Activated CD4-positive, CD25-positive, alpha-beta regulatory T cell treated with anti-CD3 and anti-CD28 coated beads, Interleukin-2, amount 50 U/mL, for 16 hours (primary cell): ENCODE data around the gene ASGR2.
"Not testable (repeated sequence)": the region's sequence is repeated elsewhere in the genome, so short reads cannot be mapped to it uniquely, and the experiment has no call there.

Experiments
- DNase-seq: peaks from one replicate; pipeline ENCODE4 v3.0.0-alpha.2; 2020; ENCODE audit warnings: low read depth, low spot score

The ASGR2 gene

DNA sequence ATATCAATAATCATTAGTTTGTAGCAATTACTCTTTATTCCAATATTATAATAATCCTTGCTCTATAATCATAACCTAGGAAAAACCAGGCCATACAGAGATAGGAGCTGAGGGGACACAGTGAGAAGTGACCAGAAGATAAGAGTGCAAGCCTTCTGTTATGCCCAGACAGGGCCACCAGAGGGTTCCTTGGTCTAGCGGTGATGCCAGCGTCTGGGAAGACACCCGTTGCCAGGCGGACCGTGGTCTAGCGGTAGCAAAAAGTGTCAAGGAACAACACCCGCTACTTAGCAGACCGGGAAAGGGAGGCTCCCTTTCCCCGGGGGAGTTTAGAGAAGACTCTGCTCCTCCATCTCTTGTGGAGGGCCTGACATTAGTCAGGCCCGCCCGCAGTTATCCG, 11.8 kb upstream of the ASGR2 start:
- not testable (repeated sequence) for DNase-seq

DNA sequence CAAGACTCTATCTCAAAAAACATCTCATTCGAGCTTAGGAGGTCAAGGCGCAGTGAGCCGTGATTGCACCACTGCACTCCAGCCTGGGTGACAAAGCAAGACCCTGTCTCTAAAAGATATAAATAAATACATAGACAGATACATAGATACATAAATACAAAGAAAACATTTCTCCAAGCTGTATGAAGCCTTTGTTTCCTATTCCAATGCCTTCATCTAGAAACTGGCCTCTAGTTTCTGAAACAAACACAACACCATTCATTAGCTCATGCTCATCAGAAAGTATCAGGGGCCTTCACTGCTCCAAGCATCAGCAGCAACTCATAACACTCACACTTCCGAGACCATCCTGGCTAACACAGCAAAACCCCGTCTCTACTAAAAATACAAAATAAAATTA, 10.3 kb upstream of the ASGR2 start:
- no peak for DNase-seq

DNA sequence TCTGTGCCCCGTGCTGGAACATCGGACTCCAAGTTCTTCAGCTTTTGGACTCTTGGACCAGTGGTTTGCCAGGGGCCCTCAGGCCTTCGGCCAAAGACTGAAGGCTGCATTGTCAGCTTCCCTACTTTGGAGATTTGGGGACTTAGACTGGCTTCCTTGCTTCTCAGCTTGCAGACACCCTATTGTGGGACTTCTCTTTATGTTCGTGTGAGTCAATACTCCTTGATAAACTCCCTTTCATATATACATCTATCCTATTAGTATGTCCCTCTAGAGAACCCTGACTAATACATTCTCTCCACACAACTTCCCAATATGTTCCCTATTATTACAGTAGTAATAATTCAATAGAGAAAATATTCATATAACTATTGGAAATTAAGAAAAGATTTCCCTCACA, 9.2 kb upstream of the ASGR2 start:
- no peak for DNase-seq

DNA sequence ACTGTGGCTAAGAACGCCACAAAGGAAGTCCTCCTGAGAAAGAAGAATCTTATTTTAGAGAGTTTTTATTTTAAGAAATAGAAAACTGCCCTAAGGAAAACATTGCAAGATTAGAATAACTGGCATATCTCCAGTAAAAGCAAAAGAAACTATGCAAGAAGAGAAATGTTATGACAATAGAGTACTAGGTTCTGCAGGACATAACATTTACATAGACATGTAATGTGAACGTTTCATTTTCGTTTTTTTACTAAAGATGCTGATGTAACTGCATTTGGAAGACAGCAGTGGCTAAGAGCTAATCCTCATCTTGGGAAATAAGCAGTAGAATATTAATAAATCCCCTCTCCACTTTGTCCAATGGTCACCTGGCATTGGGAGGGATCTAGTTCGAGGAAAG, 7.8 kb upstream of the ASGR2 start:
- no peak for DNase-seq

DNA sequence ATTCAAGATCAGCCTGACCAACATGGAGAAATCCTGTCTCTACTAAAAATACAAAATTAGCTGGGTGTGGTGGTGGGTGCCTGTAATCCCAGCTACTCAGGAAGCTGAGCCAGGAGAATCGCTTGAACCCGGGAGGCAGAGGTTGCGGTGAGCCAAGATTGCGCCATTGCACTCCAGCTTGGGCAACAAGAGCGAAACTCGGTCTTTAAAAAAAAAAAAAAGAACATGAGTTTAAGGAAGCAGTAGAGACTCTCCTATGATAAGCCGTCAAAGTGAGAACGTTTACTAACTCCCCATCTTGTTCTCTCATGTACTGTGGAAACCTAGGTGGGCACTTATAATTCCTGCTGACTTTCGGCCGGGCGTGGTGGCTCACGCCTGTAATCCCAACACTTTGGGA, 6.0 kb upstream of the ASGR2 start:
- not testable (repeated sequence) for DNase-seq

DNA sequence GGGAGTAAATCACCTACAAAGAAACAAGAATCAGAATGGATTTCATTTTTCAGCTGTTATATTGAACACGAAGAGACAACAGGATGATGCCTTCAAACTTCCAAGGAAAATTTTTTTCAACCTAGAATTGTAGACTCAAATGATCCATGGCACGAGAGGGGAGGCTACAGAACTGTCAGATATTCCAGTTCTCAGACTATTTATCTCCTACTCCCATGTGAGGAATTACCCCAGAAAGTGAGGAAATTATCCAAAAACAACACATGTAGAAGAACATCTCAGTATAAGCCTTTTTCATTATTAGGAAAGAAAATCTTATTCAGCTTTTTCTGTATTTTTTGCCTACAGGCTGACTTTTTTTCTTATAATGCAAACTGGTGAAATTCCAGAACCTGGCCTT, 5.5 kb upstream of the ASGR2 start:
- DNase-seq = no peak

DNA sequence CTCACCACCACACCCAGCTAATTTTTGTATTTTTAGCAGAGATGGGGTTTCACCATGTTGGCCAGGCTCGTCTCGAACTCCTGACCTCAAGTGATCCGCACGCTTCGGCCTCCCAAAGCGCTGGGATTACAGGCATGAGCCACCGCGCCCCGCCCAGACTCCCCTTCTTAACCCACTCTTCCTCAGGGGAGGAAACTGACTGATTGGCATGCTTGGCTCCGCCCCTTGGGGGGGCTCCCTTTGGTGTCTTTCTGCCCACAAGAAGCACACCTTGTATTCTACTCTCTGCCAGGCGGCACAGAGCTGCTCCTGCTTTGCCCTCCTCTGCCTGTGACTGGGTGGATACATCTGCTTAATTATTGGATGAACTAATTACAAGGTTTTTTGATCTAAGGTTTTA, 4.7 kb upstream of the ASGR2 start:
- DNase-seq = no peak

DNA sequence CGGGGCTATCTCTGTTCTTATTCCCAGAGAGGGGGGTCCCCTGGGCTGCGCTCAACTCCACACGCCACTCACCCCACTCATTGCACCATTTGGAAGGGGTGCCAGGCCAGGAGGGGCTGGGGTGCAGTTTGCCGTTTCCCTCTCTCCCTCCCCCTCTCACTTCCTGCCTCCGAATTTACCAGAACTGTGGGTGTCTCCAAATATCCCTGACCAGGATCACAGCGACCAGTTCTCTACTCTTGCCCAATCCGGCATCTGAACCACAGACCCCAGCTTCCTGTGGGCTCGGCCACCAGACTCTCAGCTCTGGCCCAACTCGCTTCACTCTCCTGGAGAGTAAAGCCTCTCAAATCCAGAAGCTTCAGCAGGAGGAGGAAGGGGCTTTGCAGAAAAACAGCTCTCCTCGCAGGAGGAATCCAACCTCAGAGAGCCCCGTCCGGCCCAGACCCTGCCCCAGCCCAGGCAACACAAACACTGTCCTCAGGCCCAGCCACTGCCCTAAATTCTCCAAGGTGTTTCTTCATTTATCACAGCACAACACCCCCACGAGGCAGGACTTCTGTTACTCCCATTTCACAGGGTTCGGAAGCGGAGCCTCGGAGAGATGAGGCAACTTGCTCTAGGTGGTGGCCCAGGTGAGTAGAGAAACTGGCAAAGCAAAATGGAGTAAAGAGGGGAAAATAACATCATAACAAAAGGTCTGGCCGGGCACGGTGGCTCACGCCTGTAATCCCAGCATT, 423 bp upstream of the ASGR2 start:
- no peak for DNase-seq

DNA sequence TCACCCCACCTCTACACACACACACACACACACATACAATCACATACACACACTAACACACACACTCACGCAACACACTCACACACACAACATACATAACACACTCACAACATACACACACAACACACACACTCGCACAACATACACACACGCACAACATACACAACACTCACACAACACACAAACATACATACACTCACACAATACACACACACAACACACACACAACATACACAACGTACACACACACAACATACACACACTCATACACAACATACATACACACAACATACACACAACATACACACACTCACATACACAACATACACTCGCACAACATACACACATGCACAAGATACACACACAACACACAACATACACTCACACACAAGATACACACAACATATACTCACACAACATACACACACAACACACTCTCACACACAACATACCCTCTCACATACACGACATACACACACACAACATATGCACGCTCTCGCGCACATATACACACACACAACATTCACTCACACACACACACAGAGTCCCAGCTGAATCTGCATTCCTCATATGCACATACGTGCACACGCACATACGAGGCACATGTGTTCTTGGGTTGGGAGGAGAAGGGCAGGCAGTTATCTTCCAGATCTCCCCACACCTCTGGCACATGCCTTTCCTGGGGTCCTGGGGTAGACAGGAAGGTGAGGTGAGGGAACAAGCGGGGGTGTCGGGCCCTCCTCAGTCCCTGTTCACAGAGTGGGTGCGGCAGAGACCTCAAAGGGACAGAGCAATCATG, 1.1 kb downstream of the ASGR2 start:
- no peak for DNase-seq

DNA sequence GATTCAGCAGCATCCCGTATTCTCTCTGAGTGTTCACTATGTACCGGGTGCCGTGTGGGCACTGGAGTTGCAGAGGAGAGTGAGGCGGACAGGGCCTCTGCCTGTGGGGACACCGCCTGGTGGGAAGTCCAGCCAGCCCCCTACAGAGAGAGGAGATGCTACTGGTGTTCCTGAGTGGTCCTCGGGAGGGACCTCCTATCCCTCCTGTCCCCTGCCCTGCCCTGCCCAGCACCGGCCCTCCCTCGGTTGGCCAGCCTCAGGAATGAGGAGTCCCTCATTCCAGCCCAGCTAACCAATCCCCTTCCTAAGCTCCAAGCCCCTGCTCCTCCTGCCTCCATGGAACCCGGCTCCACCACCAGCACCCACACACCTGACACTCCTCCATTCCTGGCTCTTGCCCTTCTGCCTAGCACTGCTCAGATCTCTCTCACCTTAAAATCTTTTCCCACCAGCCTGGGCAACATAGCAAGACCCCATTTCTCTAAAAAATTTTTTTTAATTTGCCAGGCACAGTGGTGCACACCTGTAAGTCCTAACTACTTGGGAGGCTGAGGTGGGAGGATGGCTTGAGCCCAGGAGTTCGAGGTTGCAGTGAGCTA, 2.0 kb downstream of the ASGR2 start:
- no peak for DNase-seq

DNA sequence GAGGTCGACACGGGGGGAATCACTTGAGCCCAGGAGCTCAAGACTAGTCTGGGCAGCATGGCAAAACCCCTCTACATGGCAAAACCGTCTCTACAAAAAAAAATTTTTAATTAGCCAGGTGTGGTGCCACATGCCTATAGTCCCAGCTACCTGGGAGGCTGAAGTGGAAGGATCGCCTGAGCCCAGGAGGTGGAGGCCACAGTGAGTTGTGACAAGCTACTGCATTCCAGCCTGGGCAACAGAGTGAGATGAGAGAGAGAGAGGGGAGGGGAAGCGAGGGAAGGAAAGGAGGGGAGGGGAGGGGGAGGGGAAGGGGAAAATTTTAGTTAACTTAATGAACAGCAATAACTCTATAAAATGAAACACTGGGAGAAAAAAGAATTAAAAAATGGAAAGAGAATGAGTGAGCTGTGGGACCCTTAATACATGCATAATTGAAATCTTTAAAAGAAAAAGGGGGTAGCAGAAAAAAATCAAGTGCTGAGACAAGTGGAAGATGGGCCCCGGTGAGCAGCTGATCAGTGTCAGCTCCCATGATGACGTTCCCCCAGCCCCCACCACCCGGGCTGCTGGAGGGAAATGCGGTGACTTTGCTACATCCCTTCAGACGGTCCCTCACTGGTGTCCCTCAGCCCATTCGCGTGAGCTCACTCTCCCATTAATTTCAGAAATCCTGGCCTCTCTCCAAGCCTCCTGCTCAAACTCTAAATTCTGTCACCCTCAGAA, 2.7 kb downstream of the ASGR2 start:
- no peak for DNase-seq

DNA sequence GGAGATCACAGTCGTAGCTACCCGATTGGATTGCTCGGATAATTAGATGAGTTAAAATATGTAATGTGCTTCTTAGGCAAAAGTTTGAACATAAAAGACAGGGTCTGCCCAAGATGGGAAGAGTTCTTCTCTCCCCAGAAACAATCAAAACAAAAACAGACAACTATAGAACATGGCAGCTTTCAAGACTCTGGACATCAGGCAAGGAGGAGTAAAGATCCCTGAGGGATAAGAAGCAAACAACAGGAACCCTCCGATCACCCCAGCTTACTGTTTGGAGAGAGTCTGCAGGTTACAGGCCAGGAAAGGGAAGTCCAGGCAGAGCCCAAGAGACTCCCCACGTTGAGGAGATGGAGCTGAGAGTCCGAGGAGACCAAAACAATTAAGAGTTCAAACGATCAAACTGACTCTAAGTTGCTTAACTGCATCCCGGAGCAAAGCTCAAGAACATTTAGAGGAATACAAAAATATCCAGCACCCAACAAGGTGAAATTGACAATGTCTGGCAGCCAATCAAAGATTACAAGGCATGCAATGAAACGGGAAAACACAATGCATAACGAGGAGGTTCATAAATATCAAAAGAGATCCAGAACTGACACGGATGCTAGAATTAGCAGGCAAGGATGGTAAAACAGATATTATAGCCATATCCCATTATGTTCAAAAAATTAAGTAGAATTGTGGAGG, 3.9 kb downstream of the ASGR2 start:
- no peak for DNase-seq

DNA sequence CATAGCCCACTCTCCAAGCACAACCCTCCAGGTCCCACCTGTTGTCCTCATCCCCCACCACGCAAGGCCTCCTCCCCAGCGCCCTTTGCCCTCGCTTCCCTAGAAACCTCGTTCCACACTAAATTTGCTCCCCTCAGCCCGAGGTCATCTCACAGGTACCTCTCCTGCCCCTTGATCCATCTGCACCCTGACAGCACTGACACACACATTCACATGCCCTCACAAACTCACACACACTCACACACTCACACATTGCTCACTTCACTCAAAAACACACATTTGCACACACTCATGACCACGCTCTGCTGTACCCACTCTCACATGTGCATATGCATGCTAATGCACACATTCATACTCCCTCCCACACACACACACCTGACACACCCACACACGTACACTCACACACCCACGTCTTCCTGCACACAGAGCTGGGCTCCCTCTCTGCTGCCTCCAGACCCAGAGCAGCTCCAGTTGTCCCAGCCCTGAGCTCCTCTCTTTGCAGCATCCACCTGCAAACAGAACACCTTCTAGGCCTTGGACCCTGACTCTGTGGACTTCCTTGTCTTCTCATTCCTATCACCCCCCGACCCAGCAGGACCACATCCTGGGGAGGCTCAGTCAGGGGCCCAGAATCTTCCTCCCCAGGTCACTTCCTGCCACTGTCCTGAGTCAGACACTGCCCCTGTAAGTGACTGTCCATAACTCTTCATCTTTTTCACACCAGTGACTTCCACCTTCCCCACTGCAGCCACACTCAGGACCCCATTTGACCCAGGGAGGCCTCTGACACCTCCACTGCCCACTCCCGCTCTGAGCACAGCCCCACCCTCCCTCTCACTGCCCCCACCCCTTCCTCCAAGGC, 4.9 kb downstream of the ASGR2 start:
- no peak for DNase-seq

DNA sequence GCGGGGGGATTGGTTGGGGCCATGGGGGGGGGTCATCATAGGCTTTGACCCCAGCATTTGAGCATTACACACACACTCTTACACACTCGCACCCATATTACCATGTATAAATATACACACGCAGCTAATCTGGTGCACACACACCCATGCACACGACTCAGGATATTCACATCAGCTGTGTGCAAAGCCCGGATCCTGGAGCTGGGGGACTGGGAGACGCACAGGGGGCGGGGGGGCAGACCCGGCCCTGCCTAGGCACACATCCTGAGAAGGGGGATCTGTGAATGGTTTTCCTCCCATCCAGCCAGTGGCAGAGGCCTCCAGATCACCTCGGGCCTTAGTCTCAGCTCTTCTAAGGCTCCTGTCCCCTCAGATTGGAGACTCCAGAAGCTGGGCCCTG, 5.6 kb downstream of the ASGR2 start:
- no peak for DNase-seq

DNA sequence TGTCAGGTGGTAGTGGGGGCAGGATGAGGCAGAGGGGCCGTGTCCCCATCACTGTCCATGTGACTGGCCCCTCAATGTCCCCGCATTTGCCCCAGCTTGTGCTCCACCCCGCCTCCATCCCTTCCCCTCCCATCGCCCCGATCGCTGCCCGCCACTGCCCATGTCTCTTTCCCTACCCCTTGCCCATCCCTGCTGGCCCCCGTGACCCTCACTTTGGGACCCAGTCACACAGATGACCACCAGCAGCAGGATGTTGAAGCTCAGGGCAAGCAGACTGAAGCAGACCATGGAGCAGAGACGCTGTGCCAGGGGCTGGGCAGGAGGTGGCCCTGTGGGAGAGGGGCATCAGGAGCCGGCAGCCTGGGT, 6.1 kb downstream of the ASGR2 start:
- no peak for DNase-seq

DNA sequence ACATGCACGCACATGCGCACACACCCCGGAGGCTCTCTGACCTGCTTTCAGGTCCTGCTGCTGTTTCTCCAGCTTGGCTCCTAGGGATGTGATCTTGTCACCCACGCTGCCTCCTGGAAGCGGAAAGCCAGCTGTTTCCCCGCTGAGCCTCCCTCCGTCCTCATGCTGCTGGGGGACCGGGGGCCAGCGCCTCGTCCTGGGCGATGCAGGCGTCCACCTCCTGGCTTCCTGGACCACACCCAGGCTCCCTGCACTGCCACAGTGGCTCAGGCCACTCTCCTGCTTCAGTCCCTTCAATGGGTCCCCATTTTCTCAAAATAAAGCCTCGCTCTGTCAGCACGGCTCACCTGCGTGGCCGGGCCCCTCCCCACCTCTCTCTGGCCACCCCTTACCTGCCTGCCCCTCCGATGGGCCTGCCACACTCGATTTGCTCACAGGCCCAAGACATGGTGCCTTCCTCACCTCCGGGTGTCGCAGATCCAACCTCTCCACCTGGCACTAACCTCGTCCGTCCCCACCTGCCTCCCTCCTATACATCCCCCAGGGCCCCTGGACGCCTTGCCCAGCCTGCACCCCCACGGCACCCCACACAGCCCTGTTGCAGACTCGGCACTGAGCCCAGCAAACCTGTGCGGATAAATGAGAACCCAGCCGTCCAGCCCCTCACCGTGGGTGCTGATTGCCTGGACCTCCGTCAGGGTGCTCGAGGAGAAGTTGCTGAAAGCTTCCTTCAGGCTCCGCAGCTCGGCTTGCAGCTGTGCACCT, 6.6 kb downstream of the ASGR2 start:
- no peak for DNase-seq

DNA sequence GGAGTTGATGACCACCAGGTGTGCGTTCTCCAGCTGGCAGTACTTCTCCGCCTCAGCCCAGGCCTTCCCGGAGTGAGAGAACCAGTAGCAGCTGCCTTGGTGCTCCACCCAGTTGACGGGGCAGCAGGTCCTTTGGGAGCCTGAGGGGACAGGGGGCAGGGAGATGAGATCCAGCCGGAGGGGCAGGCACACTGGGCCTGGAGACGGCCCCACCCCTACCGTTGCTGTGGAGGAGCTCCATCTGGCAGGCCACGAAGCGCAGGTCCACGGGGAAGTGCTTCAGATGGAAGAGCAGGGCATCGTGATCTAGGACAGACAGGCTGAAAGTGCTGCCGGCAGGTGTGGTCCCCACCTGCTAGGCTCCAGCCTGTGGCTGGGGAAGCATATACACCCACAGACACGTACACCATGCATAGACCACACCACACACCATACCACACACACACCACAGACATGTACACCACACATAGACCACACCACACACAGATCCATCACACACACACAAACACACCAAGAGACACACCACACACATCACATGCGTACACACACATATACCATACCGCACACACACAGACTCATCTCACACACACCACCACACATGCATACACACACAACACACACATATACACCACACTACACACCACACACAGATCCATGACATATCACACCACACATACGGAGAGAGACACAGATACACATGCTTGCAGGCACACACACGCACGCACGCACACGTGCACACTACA, 7.4 kb downstream of the ASGR2 start:
- no peak for DNase-seq

DNA sequence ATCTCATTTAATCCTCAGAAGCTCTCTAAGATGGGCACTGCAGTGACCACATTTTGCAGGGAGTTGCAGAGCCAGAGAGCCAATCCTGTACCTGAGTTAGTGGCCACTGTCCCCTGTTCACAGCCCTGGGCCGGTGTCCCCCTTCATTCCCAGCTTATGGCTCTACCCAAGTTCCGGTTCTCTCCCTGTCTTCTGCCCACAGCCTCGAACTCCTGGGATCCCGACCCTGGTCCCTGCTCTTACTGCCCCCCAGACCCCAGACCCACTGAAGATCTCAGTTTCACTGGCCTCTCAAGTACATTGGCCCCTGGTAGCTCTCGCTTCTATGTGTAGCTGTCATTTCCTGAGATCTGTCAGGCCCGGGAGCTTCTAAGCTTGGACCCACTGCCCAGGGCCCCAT, 12.2 kb downstream of the ASGR2 start:
- DNase-seq = no peak

DNA sequence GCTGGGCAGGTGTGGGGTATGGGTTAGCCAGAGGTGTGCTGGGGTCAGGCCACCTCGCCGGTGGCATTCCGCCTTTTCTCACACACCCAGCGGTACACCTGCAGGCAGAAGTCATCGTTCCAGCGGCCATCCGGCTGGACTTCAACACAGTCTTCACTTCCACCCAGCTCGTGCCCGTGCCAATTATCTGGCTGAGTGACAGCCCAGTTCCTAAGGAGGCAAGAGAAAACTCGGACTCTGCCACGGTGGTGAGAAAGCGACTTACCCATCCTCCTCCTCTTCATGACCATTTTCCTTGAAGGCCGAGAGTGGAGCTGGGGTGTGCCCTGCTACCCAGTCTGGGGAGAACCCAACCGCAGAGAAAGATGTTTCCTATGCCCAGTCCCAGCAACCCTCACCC, 13.1 kb downstream of the ASGR2 start:
- DNase-seq = no peak
